ENCODE data around the gene GAS2L1.

GRCh38 chr22:29305836-29306174 lies 645 bp upstream of the GAS2L1 start:
- TF ChIP-seq POLR2A (IDR thresholded peaks at IDR 0.05; ENCODE audit: low read depth, low read length) (no peak), PAX5 (IDR thresholded peaks at IDR 0.05; ENCODE audit: insufficient read depth, low read length, severe bottlenecking) (no peak), POU2F2 (IDR thresholded peaks at IDR 0.05; ENCODE audit: low read depth, low read length) (no peak), POLR2AphosphoS5 (IDR thresholded peaks at IDR 0.05; ENCODE audit: low read depth, low read length) (no peak), TAF1 (IDR thresholded peaks at IDR 0.05; ENCODE audit: low read depth, low read length) (no peak), SPI1 (IDR thresholded peaks at IDR 0.05; ENCODE audit: low read depth, low read length) (no peak)

All from GM12891 (cell line).